Transverse colon (tissue), 4 donors: ENCODE measurements around the gene RPS6KA2.

Source experiments
- CTCF ChIP-seq, 5 experiments: fragments of 200-600 bp in 3 of 5; fragments of 450-650 bp in 2 of 5; sonication (generic) in 3 of 5; IDR thresholded peaks; 1 replicate in 2 of 5; 2 replicates in 3 of 5; pipeline ENCODE4 v1.5.1; 2016 to 2017; ENCODE audit warnings: antibody characterized with exemption in 5 of 5, inconsistent platforms in 3 of 5, mild to moderate bottlenecking in 2 of 5, moderate library complexity in 1 of 5
- EP300 ChIP-seq: sonication (generic); formaldehyde crosslinking; IDR thresholded peaks from one replicate; pipeline ENCODE4 v1.6.1; 2017; ENCODE audit warnings: antibody characterized with exemption, low read depth
- POLR2A ChIP-seq: fragments of 450-650 bp; IDR thresholded peaks from one replicate; pipeline ENCODE4 v1.6.1; 2016; ENCODE audit warnings: antibody characterized with exemption, mild to moderate bottlenecking, moderate library complexity
- POLR2AphosphoS5 ChIP-seq, 3 donors: sonication (generic); formaldehyde crosslinking; IDR thresholded peaks; one replicate each; pipeline ENCODE4 v1.6.1; 2016; ENCODE audit warnings: antibody characterized with exemption in 3 of 3

- TF ChIP-seq CTCF (IDR thresholded peaks at IDR 0.05) (no peak), POLR2A (no peak), POLR2AphosphoS5 (IDR thresholded peaks at IDR 0.05) (no peak), EP300 (no peak)
Observed at GRCh38 chr6:166650824-166651807, 24.1 kb upstream of the RPS6KA2 start.
